Raji (cell line): ENCODE data around the gene CDC42EP4.

Experiments used
- POLR2A ChIP-seq: IDR thresholded peaks from 2 replicates; pipeline ENCODE4 v1.6.1; 2011; ENCODE audit warnings: low read depth, low read length, control low read depth; ENCODE audit not compliant: insufficient read depth

CDC42EP4 gene

DNA sequence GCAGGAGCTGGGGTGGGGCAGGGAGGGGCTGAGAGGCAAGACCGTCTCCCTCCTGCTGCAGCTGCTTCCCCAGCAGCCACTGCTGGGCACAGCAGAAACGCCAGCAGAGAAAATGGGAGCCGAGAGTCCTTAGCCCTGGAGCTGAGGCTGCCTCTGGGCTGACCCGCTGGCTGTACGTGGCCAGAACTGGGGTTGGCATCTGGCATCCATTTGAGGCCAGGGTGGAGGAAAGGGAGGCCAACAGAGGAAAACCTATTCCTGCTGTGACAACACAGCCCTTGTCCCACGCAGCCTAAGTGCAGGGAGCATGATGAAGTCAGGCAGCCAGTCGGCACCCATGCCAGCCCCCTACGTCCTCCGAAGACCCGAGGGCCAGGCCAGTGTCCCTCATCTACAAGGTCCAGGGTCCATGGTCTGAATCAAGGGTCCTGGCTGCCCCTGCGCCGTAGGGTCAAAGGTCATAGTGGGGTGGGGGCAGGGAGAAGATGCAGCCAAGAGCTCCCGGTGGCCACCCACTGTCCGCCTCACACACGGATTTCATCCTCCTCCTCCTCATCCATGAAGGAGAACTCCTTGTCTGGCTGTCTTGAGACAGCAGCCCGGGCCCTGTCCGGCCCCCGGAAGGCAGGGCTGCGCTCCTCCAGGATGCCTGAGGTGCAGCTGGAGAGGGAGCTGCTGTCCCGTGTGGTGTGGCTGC lies 26.7 kb downstream of the CDC42EP4 start:
- TF ChIP-seq POLR2A = no peak

DNA sequence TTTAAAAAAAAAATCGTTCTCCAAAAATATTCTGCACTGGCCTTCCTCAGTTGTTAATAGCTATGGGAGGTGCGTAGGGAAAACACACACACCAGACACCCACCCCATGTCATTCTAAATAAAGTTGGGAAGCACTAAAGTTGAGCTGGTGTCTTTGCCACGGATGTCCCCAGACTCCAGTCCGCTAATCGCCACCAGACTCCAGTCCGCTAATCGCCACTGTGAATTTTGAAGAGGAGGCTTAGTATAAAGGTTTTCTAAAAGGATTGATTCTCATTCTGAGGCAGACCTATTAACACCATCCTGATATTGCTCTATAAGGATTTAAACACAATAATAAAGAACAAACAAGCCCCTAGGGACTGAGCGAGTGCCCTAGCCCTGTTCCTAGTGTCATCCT lies 27.4 kb downstream of the CDC42EP4 start:
- TF ChIP-seq POLR2A = no peak

DNA sequence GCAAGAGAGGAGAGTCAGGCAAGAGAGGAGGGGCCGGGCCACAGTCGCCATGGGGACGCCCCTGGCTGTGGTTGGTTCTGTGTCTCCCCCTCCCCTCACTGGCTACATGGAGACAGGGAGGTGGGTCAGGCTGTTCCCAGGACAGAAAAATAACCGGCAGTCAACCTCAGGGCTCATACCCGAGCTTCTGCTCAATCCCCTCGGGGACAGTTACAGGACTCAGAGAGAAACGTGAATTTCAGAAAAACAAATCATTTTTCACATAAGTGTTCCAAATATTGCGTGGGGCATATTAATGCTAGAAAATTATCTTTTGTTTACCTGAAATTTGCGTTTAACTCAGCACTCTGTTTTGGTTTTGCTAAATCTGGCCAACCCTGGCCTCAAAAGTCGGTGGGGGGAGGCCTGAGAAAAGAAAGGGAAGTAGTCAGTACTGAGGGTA lies 27.9 kb downstream of the CDC42EP4 start:
- no peak for TF ChIP-seq POLR2A

DNA sequence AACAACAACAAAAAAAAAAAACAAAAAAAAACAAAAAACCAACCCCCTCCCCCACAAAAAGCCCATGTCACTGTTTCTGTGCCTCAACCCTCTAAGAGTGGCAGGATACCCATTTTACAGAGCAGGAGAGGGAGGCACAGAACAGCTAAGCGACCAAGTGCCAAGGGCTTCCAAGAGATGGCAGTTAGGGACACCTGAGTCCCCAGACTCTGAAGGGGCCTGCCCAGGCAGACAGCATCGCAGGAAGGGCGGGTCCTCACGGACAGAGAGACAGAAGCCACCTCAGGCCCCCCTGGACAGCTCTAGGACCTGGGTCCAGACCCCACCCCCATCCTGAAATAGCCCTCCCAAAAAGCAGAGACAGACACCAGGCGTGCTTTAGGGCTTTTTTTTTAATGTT lies 28.6 kb downstream of the CDC42EP4 start:
- no peak for TF ChIP-seq POLR2A

DNA sequence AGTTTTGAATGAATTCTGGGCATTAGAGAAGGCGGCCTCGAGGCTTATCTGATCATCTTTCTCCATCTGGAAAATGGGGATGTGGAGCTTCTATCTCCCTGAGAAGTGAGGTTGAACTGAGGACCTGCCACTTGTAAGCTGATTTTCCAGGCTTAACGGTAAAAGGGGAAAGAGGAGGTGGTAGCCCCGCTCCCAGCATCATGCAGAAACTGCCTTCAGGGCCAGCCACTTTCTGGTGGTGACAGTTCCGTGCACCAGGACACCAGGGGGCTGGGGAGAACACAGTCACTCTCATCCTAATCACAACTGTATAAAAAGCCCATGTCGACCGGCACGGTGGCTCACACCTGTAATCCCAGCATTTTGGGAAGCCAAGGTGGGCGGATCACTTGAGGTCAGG lies 29.2 kb downstream of the CDC42EP4 start:
- no peak for TF ChIP-seq POLR2A

DNA sequence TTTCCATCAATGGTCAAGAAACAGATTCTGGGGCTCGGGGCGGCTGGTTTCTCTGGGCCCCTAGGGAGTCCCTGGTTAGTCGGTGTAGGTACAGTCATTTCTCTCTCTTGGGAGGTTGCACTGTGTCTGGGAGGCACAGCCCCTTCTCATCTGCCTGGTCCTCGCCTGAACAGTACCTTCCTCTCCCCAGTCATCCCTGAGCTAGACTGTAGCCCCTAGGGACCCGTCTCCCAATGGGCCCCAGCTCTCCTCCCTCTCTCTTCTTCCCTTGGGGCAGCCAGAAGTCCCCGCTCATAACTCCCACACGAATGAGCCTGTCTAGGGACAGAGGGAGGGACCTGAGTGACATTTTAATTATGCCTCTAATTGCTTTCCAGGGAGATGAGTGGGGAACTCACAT lies 29.9 kb downstream of the CDC42EP4 start:
- no peak for TF ChIP-seq POLR2A

DNA sequence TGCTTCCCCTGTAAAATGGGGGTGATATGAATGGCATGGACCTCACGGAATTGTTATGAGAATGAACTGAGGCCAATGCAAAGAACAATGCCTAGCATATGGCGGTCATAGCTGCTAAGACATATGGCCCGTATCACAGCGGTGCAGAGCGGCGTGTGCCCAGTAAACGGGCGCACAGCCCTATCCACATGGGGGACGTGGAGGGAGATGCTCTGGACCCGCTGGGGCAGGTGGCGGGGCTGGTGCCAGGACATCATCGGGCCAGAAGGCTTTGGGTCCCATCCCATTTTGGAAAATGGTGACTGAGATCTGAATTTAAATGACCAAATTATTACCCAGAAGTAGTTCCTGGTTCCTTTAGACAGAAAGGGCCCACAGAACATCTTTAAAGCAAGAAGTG lies 31.6 kb downstream of the CDC42EP4 start:
- no peak for TF ChIP-seq POLR2A

DNA sequence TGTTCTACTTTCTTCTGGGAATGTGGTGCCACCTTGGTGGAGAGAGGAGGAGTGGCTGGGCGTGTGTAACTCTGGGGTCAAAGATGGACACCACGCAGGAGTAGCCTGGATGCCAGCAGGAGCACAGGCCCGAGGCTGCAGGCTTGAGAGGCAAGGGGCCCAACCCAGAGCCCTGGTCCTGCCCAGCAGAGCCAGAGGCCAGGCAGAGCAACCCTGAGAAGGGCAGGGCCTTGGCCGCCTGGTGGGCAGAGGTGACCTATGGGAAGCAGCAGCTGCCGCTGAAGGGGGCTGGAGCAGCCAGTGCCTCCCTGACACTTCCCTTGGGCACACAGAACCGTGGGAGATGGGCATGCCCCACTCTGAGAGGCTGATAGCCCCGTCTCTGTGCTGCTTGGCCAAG lies 32.1 kb downstream of the CDC42EP4 start:
- TF ChIP-seq POLR2A = no peak

DNA sequence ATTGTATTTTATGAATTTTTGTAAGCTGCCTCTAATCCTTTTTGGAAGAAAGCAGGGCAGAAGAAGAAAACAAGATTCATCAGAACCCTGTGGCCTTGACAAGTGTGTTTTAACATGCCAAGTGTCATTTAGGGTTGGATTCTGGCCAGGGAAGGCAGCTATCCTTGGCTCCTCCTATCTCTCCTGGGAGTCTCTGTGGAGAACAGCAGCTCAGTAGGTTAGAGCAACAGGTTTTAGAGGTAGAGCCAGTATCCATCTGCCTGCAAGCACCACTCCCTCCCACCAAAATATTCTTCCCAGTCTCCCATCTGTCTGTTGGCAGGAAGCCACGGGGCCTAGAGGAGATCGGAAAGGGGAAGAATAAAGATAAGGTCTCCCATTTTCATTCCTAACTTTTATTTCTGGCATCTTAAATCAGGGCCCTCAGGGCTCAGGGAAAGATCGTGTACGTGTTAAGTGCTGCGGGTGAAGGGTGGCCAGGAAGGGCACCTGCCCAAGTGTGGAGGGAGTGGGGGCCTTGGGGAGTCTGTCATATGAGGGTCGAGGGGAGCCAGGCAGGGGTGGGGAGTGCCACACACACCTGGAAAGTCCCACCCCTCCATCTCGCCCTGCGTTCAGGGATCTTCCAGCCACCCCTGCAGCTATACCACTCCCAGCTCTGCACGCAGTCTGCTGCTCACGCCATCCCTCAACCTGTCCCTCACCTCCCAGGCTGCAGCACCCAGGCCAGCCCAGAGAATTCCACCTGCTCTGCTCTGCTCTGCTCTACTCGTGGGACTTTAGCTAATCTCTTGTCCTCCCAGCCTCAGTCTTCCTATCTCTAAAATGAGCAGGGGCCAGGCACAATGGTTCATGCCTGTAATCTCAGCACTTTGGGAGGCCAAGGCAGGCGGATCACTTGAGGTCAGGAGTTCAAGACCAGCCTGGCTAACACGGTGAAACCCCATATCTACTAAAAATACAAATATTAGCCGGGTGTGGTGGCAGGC lies 33.0 kb downstream of the CDC42EP4 start:
- no peak for TF ChIP-seq POLR2A

DNA sequence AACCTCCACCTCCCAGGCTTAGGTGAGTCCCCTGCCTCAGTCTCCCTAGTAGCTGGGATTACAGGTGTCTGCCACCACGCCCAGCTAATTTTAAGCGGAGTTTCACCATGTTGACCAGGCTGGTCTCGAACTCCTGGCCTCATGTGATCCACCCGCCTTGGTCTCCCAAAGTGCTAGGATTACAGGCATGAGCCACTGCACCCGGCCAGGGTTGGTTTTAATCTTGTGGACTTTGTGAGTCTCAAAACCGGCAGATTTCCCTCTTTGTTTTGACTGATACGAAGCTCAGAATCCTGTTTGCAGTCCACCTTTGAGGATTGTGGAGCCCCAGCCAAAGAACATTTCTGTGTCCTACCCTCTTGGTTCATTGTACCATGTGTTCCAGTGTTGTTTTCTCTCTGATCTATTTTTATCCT lies 33.7 kb downstream of the CDC42EP4 start:
- no peak for TF ChIP-seq POLR2A

DNA sequence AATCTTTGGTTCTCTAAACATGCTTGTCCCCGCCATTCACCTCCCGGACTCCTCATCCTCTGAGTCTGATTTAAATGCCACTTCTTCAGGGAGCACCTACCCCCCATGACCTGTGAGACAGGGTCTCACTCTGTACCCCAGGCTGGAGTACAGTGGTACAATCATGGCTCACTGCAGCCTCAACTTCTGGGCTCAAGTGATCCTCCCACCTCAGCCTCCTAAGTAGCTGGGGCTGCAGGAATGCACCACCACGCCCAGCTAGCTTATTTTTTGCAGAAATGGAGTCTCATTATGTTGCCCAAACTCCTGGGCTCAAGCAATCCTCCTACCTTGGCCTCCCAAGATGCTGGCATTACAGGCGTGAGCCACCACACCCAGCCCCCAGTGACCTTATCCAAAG lies 37.3 kb downstream of the CDC42EP4 start:
- no peak for TF ChIP-seq POLR2A

DNA sequence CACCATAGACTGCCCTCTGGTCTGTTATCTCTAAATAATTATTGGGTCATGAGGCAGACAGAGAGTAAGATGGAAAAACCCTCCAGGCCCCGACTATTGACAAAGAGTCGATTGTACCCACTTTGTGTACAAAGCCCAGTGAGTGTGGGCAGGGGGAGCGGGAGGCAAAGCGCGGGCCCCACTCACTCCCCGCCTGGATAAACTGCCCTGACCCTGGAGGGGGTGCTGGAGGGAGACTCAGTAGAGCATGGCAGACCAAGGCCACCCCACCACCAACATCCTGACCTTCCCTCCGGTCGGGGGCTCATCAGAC lies 38.9 kb downstream of the CDC42EP4 start:
- TF ChIP-seq POLR2A = no peak

DNA sequence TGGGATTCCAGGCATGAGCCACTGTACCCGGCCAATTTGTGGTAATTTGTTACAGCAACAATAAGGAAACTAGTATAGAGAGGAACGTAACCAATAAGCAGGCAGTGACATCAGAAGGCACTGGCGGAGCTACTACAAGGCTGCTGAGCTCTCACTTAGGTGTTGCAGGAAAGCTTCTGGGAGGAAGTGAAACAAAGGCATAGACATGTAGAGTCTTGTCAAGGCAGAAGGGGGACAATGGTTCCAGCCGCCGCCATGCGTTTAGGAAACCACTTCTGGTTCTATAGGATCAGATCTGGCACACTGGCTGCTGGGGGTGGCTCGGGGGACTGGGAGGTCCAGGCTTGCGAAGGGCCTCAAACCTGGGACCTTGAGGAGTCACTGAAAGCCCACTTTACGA lies 40.7 kb downstream of the CDC42EP4 start:
- no peak for TF ChIP-seq POLR2A

DNA sequence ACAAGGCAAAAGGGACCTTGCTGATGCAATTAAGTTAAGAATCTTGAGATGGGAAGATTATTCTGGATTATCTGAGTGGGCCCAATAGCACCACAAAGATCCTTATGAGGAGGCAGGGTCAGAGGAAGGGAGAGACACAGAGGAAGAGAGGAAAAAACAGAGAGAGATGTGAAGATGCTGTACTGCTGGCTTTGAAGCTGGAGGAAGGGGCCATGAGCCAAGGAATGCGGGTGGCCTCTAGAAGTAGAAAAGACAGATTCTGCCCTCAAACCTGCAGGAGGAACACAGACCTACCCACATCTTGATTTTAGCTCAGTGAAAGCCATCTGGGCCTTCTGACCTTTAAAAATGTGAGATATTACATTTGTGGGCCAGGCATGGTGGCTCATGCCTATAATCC lies 42.0 kb downstream of the CDC42EP4 start:
- TF ChIP-seq POLR2A = no peak

DNA sequence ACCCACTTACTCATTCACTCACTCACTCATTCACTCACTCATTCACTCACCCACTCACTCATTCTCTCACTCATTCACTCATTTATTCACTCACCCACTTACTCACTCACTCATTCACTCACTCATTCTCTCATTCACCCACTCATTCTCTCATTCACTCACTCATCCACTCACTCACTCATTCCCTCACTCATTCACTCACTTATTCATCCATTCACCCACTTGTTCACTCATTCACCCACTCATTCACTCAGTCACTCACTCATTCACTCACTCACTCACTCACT lies 42.5 kb downstream of the CDC42EP4 start:
- TF ChIP-seq POLR2A = no peak

DNA sequence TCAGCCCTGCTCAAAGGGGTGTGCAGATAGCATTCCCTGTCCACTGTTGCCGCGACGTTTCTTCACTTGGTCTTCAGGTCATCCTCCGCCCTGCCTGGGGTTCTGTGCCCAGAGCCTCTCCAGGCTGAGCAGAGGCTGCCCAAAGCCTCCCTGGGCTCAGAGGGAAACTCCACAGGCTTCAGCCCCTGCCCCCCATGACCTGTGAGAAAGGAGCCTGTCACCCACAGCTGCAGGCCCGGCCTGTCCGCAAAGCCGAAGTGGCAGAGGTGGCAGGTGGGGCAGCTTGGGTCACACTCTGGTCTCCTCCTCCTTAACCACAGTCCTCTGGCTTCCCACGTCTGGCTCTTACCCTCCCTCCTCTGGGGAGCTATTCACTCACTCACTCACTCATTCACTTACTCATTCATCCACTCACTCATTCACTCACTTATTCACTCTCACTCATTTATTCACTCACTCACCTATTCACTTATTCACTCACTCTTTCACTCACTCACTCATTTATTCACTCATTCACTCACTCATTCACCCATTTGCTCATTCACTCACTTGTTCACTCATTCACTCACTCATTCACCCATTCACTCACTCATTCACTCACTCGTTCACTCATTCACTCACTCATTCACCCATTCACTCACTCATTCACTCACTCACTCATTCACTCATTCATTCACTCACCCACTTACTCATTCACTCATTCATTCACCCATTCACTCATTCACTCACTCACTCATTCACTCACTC lies 43.0 kb downstream of the CDC42EP4 start:
- no peak for TF ChIP-seq POLR2A
